Suprapubic skin (tissue), 4 donors: Measurements from ENCODE around the gene PUS1.
"Not testable (repeated sequence)": the region's sequence is repeated elsewhere in the genome, so short reads cannot be mapped to it uniquely, and the experiment has no call there.

Experiments used
- EP300 ChIP-seq: sonication (generic); formaldehyde crosslinking; IDR thresholded peaks from one replicate; pipeline ENCODE4 v1.6.1; 2017; ENCODE audit warnings: antibody characterized with exemption
- POLR2A ChIP-seq, 2 donors: fragments of 450-650 bp; IDR thresholded peaks; one replicate each; pipeline ENCODE4 v1.6.1; 2017; ENCODE audit warnings: antibody characterized with exemption in 2 of 2, mild to moderate bottlenecking in 2 of 2, moderate library complexity in 2 of 2
- POLR2AphosphoS5 ChIP-seq, 3 donors: sonication (generic); formaldehyde crosslinking; IDR thresholded peaks; one replicate each; pipeline ENCODE4 v1.6.1; 2017; ENCODE audit warnings: antibody characterized with exemption in 3 of 3
- TF ChIP-seq, protein P1 (sequence below), 2 donors: fragments of 200-600 bp in 1 of 2; fragments of 450-650 bp in 1 of 2; sonication (generic) in 1 of 2; IDR thresholded peaks; one replicate each; pipeline ENCODE4 v1.5.1; 2016 to 2019; ENCODE audit warnings: antibody characterized with exemption in 2 of 2, mild to moderate bottlenecking in 1 of 2, moderate library complexity in 1 of 2

DNA sequence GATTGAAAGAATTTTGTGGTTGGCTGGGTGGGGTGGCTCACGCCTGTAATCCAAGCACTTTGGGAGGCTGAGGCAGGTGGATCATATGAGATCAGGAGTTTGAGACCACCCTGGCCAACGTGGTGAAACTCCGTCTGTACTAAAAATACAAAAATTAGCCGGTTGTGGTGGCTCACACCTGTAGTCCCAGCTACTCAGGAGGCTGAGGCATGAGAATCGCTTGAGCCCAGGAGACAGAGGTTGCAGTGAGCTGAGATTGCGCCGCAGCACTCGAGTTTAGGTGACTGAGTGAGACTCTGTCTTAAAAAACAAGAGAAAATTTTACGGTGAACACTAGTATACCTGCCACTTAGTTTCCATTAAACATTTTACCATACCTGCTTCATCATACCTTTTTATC lies 24.7 kb downstream of the PUS1 start:
- TF ChIP-seq POLR2A (IDR thresholded peaks at IDR 0.05); EP300; POLR2AphosphoS5 (IDR thresholded peaks at IDR 0.05): not testable (repeated sequence)
- TF ChIP-seq, protein P1, sequence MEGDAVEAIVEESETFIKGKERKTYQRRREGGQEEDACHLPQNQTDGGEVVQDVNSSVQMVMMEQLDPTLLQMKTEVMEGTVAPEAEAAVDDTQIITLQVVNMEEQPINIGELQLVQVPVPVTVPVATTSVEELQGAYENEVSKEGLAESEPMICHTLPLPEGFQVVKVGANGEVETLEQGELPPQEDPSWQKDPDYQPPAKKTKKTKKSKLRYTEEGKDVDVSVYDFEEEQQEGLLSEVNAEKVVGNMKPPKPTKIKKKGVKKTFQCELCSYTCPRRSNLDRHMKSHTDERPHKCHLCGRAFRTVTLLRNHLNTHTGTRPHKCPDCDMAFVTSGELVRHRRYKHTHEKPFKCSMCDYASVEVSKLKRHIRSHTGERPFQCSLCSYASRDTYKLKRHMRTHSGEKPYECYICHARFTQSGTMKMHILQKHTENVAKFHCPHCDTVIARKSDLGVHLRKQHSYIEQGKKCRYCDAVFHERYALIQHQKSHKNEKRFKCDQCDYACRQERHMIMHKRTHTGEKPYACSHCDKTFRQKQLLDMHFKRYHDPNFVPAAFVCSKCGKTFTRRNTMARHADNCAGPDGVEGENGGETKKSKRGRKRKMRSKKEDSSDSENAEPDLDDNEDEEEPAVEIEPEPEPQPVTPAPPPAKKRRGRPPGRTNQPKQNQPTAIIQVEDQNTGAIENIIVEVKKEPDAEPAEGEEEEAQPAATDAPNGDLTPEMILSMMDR (IDR thresholded peaks at IDR 0.05) = not testable (repeated sequence)
